ENCODE data around the gene SAPCD2.
"Not testable (repeated sequence)": the region's sequence is repeated elsewhere in the genome, so short reads cannot be mapped to it uniquely, and the experiment has no call there.

Gene SAPCD2

DNA sequence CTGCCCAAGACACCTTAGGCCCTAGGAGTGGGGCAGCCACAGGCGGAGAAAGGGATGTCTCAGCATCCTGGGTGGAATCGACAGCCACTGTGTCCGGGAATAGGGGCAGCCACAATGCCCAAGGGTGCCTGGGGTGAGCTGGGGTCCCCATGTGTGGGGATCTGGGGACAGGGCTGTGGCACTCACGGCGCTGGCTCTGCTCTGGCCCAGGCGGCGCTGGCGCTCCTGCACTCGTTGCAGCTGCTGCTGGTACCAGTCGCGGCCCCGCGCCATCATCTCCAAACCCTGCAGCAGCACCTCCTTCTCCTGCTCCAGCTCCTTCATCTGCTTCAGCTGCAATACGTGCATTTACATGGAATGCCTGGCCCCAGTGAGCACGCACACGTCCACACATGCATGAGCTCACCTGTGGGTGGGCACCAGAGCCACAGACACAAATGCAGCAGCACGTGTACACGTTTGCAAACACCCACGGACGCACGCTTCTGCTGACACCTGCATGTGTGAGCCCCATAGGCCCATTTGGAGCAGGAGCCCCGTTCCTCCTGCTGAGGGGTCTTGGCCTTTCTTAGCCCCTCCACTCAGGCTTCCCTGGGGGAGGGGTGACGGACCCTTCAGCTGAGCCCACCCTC is 4.9 kb downstream of the SAPCD2 start:
- in situ Hi-C loops (cut with HindIII; ENCODE audit: low sequenced_read_pairs): no loop called here

DNA sequence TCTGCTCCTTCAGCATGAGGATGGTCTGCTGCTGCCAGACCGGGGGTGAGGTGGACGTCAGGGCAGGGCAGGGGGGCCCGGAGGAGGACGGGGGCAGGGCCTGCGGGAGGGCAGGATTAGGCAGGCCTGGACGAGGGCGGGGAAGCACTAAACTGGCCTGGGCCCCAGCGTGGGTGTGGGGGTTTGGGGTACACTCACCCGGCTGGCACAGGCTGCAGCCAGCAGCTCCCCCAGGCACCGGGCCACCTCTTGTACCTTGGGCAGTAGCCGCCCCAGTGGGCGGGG is 5.5 kb downstream of the SAPCD2 start:
- in situ Hi-C loops (cut with HindIII; ENCODE audit: low sequenced_read_pairs): no loop called here

DNA sequence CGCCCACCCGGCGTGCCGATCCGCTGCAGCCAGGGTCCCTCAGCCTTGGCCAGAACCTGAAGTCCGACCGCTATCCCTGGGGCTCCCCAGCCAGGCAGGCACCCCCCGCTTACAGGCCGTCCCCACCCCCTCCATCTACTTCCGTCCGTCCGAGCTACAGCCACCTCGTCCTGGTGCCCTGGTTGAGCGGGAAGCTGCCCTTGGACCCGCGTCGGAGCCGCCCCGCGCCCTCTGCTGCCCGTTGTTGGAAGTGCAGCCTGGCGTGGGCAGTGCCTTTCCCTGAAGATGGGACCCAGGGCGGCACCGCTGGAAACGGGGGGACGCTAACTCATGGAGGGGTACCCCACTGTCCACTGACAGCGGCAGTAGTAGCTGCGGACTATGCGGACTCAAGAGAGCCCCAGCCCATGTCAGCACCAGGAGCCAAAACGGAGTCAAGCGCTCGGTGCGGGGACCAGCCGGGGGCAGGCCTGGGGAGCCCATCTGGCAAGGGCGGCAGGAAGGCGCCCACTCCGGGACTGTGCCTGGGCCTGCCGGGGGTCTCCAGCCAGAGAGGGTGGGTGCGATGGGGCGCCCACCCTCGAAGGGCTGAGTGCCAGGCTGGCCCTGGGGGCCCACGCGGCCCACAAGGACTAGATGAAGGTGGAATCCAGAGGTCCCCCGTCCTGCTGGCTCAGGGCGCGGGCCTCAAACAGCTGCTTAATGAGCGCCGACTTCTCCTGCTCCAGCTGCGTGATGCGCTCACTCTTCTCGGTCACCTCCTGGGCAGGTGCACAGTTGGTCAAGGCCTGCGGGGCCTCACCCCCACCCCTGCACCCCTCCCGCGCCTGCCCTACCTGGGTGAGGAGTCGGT is 6.1 kb downstream of the SAPCD2 start:
- in situ Hi-C loops (cut with HindIII; ENCODE audit: low sequenced_read_pairs): no loop called here

DNA sequence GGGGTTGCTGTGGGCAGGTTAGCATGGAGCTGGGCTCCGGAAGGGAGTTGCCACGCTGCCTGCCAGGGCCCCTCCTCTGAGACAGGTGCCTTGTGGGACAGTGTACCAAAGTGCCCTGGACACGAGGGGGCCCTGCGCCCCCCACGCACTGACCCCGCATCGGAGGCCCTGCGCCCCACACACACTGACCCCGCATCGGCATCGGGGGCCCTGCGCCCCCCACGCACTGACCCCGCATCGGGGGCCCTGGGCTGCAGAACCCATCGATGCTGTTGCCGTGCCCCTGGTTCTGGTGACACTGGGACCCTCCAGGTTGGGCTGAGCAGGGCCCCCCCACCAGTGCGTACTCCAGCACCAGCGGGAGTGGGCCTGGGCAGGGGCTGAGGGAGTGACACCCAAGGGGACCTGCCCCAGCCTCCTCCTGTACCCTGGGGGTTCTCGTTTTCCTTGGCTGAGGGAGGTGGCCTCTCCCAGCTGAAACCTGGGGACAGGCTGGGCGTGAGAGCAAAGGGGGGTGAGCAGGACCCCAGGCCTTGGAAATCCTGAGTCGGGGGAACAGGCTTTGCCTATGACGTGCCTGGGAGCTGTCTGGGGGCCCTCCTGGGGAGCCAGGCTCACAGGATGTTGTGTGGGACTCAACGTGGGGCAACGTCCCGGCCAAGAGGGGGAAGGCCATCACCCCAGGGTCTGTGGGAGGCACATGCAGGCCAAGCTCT is 6.9 kb downstream of the SAPCD2 start:
- in situ Hi-C loops (cut with HindIII; ENCODE audit: low sequenced_read_pairs): no loop called here

DNA sequence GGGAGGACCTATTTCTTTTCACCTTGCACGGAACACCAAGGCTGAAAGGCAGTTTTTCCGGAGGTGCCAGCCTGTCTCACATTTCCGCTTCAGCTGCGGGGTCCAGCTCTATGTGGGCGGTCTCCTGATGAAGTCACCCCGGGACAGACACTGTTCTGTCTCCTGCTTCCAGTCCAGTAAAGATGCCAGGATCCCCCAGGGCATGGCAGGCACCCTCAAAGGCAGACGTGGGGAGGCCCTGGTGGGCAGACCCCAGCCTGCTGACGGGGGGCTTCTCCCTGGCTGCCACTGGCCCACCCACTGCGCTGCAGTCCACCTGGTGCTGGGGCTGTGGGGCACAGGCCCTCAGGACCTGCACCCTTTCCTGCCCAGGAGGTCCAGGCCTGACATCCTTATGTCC is 7.6 kb downstream of the SAPCD2 start:
- in situ Hi-C loops (cut with HindIII; ENCODE audit: low sequenced_read_pairs): not testable (repeated sequence)

DNA sequence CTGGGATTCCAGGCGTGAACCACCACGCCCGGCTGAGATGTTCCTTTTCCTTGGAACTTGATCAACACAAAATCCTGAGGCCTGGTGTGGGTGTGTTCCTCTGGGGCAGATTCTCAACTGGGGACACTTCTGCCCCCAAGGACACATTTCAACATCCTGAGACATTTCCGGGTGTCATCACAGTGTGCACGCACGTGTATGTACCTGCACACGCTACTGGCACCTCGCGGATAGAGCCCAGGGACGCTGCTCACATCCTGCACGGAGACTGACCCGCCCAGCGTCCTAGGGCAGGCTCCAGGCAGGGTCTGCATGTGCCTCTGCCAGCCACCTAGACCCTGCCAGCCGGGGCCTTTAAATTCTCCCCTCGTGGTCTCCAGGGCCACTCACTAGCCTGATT is 8.0 kb downstream of the SAPCD2 start:
- in situ Hi-C loops (cut with HindIII; ENCODE audit: low sequenced_read_pairs): no loop called here

DNA sequence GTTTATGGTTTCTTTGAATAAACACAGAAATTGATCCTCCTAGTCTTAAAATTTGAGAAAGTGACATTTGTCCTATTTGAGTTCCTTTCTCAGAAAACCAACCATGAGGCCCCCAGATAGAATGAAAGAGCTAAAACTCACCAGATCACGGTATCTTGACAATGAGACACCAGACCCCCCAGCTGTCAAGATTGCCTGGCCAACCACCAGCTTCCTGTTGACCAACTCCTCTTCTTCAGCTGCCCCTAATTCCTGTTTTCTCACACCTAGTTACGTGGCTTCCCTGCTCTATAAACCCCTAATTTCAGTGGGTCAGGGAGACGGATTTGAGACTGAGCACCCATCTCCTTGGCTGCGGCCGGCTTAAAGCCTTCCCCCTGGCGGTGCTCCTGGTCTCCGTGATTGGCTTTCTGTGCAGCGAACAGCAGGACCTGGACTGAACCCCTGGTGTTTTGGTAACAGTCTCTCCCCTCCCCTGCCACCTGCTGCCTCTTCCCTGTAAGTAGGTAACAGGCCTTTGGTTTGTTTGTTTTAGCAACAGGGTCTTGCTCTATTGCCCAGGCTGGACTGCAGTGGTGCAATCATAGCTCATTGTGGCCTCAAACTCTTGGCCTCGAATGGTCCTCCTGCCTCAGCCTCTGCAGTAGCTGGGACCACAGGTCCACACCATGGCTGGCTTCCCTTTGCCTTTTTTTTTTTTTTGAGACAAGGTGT is 11.7 kb downstream of the SAPCD2 start:
- in situ Hi-C loops (cut with HindIII; ENCODE audit: low sequenced_read_pairs): no loop called here

DNA sequence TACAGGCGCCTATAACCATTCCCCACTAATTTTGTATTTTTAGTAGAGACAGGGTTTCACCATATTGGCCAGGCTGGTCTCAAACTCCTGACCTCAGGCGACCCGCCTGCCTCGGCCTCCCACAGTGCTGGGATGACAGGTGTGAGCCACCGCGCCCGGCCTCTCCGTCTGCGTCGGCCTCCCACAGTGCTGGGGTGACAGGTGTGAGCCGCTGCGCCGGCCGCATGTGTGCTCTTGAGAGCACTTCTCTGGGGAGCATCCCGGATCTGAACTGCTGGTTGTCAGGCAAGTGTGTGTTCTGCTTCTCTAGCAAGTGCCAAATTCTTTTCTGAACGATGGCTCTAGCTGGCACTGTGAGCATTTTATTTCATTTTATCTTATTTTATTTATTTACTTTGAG is 12.8 kb downstream of the SAPCD2 start:
- in situ Hi-C loops (cut with HindIII; ENCODE audit: low sequenced_read_pairs): no loop called here

DNA sequence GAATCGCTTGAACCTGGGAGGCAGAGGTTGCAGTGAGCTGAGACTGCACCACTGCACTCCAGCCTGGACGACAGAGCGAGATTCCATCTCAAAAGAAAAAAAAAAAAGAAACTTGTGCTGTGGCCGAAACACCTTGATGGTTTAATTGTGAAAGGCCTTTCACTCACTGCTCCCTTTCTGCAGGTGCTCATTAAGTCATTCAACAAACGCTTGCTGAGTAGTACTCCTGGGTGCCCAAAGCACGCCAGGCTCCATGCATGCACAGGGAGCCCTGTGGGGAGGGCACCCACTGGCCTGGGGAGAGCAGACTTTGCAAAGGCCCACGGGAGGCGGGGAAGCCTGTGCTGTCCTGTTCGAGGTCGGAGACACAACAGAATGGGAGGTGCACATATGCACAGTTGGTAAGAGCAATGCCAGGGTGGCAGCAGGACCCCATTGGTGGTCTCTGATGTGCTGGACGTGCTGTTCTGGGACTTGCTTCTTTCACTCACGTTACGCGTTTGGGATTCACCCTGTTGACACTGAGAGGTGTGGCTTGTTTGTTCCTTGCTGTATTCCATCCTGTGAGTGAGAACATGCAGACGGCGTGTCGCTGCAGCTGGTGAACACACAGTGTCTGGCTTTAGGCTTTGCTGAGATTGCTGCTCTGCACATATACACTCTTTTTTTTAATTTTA is 13.5 kb downstream of the SAPCD2 start:
- in situ Hi-C loops (cut with HindIII; ENCODE audit: low sequenced_read_pairs): no loop called here

DNA sequence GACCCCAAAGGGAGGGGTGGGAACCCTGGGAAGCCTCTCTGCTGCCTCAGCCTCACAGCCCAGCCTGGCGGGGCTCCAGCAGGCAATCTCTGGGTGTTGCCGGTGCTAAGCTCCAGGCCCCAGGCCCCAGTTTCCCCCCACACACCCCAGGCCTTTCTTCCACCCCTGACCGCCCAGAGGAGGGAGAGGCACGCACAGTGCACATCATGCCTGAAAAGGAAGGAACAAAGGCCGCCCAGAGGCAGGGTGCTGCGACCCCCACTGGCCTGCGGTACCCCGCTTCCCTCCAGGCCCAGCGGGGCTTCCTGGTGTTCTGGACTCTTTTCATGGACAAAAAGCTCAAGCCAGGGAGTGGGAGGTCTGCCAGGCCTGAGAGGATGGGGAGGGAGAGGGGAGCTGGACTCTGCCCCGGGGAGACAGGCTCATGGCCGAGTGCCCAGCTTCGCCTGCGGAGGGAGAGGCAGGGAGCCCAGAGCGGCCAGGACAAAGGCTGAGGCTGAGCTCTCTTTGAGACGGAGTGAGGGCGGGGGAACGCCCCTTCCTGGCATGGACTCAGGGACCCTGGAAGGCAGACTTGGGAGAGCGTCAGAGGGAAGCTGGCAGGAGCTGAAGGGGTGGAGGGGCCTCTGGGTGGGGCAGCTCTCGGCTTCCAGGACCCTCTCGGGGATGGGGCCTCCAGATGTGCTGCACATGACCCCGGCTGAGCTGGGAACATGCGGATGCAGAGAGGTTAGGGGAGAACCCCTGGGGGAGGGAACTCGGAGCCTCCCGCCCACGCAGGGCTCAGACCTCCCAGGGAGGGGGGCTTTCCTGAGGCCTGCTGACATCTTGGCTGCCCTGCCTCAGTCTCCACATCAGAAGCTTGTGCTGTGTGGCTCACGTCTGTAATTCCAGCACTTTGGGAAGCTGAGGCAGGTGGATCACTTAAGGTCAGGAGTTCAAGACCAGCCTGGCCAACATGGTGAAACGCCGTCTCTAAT is 14.7 kb downstream of the SAPCD2 start:
- in situ Hi-C loops (cut with HindIII; ENCODE audit: low sequenced_read_pairs): no loop called here

DNA sequence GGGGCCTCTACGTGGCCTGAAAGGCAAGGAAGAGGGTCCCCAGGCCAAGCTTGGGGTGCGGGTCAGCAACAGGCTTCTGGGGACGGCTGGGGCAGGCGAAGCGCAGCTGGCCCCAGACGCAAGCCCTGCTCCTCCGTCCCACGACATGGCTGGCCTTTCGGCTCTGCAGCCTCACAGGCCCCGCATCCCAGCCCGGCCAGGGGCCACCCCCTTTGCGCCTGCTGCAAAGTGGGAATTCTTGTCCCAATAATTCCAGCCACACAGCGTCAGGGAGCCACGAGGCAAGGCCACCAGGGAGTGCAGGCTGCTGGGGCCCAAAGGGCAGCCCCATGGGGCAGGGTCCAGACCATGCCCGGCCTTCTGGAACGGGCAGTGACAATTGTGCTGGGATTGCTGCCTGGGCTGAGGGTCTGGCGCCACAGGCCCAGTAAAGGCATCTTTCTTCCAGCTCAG is 15.4 kb downstream of the SAPCD2 start:
- in situ Hi-C loops (cut with HindIII; ENCODE audit: low sequenced_read_pairs): no loop called here

DNA sequence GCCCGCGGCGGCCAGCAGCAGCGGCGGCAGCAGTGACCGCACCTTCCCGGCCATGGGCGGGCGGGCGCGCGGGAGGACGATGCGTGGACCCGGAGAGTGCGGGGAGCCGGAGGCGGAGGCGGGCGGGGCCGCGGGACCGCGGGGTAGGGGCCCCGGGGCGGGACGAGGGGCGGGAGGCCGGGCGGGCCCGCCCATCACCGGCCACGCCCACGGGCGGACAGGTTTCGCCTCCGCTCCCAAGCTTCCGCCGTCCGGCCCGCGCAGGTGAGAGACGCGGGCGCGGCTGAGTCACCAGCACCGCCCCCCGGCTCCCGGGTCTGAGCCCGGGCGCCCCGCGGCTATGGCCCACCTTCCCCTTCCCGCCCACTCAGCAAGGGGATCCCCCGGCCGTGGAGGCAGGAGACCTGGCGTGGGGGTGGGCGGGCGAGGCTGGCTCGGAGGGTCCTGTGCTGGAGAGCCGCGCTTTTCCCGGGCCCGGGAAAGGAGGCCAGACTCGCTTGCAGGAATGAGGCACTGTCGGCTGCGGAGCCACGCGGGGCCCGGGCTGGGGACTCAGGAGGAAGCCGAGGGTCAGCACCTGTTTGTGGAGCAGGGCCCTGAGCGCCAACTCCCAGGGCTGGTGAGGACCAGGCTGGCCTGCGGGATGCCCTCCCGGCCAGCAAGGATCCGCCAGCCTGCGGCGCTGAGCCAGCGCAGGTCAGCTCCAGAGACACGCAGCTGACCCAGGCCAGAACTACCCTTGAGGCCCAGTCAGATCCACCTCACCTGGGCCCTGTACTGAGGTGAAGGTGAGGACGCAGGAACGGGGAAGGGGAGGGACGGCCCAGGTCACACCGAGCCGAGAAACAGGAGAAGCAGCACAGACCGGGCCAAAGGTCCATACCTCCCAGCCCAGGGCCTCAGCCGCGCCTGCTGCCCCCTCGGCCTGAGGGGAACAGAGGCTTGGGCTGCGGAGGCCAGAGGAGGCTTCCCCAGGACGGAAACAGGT is 16.1 kb downstream of the SAPCD2 start, which contains the start of gene ENTPD2:
Gene ENTPD2 (minus strand): TSS at position 118 of the 988 bp plus-strand sequence. CDS start 64 bp downstream, at position 54.
- in situ Hi-C loops (cut with HindIII; ENCODE audit: low sequenced_read_pairs): no loop called here

DNA sequence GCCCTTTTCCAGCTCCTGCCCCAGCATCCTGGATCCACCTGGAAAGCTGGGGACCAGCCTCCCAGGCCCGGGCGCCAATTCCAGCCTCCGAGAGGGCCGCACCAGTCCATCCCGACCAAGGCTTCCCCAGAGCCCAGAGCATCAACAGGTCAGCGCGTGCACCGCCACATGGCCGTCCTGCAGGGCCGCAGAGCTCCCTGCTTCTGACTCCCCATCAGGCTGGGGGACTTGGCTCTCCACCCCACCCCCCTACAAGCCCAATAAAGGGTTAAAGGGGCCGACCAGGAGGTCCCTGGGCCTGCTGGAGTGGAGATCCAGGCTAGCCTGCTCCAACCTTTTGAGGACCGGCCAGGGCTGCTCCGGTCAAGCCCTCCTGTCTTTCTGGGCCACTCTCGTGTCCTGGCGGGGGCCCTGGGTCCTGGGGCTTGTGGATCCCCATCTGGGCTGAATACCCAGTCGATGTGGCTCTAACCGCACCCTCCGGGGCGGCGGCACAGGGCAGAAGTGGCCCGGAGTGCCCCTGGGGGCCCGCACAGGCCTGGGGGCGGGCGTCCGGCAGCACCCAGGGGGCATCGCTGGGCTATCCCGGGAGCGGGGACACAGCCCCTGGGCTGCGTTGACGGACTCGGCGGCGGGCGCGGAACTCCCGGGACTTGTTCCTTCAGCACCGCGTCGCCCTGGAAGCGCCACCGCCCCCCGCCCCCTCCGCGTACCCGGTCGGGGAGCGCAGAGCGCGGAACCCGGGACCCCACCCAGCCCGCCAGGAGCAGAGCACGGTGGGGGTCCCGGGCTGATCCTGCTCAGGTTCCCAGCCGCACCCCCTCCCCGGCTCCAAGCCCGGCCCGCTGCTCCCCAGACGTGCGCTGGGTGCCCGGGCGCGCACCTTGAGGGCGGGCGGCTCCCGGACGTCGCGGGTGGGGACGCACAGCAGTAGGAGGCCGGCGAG is 17.1 kb downstream of the SAPCD2 start:
- in situ Hi-C loops (cut with HindIII; ENCODE audit: low sequenced_read_pairs): no loop called here

DNA sequence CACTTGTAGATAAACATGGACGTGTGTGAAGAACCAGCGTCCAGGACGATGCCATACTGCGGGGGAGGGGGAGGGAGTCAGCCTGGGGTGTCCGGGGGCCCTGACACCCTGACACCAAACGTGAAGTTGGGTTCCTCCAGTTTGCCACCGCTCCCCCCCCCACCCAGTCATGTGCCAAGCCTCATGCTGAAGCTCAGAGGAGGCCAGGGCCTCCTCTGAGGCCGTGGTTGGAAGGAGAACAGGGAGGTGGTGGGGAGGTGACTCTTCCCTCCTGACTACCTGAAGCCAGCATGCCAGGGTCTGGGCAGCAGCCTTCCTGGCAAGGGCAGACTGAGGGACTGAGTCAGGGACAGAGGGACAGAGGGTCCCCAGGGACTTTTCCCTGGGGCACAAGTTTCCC is 18.1 kb downstream of the SAPCD2 start:
- in situ Hi-C loops (cut with HindIII; ENCODE audit: low sequenced_read_pairs): no loop called here

DNA sequence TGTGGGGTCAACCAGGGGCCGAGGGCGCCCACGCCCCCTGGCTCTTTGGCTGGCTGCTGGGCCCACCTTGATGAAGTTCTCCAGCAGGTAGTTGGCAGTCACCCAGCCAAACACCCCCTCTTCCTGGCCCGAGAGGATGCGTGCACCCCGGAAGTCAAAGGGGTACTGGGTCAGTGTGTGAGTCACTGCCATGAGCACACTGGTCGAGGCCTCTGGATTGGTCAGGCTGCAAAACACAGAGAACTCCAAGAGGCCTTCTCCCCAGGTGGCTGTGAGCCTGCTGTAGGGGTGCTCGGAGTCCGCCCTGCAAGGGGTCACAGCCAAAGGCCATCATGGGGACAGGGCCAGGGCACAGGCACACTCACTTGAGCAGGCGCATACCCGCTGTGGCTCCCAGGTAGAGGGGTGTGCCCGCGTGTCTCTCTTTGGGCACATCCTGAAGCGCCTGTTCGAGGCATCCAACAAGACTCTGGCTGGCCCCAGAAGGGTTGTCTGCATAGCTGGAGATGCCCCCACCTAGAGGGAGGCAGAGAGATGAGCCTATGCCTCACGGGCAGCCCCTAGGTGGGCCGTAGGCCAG is 19.1 kb downstream of the SAPCD2 start:
- in situ Hi-C loops (cut with HindIII; ENCODE audit: low sequenced_read_pairs): no loop called here

DNA sequence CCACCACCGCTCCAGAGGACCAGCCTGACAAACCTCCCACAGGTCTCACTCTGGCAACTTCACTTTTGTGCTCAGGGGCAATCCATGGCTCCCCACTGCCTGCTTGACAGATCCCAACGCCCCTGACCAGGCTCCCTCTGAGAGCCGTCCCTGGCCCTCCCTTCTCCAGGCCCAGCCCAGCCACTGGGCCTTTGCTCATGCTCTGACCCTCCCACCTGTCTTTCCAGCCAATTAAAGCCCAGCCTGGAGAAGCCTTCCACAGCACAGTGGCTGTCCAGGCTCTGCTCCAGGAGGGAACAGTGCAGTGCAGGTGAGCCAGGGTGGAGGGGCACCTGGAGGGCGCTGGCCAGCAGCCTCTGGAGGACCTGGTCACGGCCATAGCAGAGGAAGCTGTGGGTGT is 19.8 kb downstream of the SAPCD2 start:
- in situ Hi-C loops (cut with HindIII; ENCODE audit: low sequenced_read_pairs): no loop called here
